Fibroblast of upper back skin (primary cell): ENCODE measurements around the gene ASPG.
A peak's percentile ranks its signal among the peaks of the same experiment; 100 is the strongest.

Source experiments
- DNase-seq: peaks from one replicate; pipeline ENCODE4 v3.0.0-alpha.2; 2013

The ASPG gene

GRCh38 chr14:104138718-104139459, 53.4 kb downstream of the ASPG start:
- no peak for DNase-seq

GRCh38 chr14:104139460-104140212, 54.1 kb downstream of the ASPG start:
- DNase-seq = no peak

- no peak for DNase-seq
Measured at GRCh38 chr14:104140213-104140462, 54.6 kb downstream of the ASPG start.

GRCh38 chr14:104140463-104141331, 55.2 kb downstream of the ASPG start:
- no peak for DNase-seq

- DNase-seq = no peak
Measured at GRCh38 chr14:104141621-104142091, 56.2 kb downstream of the ASPG start.

GRCh38 chr14:104142136-104142945, 56.8 kb downstream of the ASPG start:
- DNase-seq = no peak

- DNase-seq = no peak
Measured at GRCh38 chr14:104142946-104143470, 57.5 kb downstream of the ASPG start.

GRCh38 chr14:104143521-104144452, 58.3 kb downstream of the ASPG start:
- DNase-seq = no peak

GRCh38 chr14:104144453-104144790, 58.9 kb downstream of the ASPG start:
- DNase-seq = no peak

GRCh38 chr14:104144911-104145825, 59.7 kb downstream of the ASPG start:
- DNase-seq = no peak

GRCh38 chr14:104145826-104146601, 60.5 kb downstream of the ASPG start:
- no peak for DNase-seq

- no peak for DNase-seq
Measured at GRCh38 chr14:104146651-104147345, 61.3 kb downstream of the ASPG start.

- DNase-seq = no peak
Measured at GRCh38 chr14:104147346-104148125, 62.0 kb downstream of the ASPG start.

- DNase-seq = no peak
Measured at GRCh38 chr14:104148433-104149277, 63.2 kb downstream of the ASPG start.

GRCh38 chr14:104149278-104149595, 63.7 kb downstream of the ASPG start:
- no peak for DNase-seq

GRCh38 chr14:104149617-104150135, 64.2 kb downstream of the ASPG start:
- DNase-seq = peak; percentile 79
